ENCODE measurements around the gene BPIFB3. TPM values are rescaled to one million over a fixed set of nuclear protein-coding genes. Genes with fewer than 3 reads are reported as not detected.

The BPIFB3 gene
- total and polyA plus RNA-seq, 2 of the 4 experiments (the other 2 are of a cell fraction), result not detected

GRCh38 chr20:33009214-33010132 is 44.2 kb upstream of the BPIFB3 start:
- Histone ChIP-seq H3K36me3 (ENCODE audit: control insufficient read depth, insufficient read depth, low read length) (no peaks in the 10 kb centered on the region), H3K56ac (ENCODE audit: extremely low read depth, insufficient read depth, low read length) (no peak overlapping the region), H3K14ac (replicated peaks; ENCODE audit: low read depth, low read length) (no peak overlapping the region), H3K9ac (ENCODE audit: low read depth, low read length) (no peak overlapping the region), H3K23ac (ENCODE audit: low read depth, low read length) (no peak overlapping the region), H3K79me1 (ENCODE audit: low read depth in 1 of 2, low read length in 2 of 2) (no peaks in the 10 kb centered on the region), H4K5ac (ENCODE audit: low read depth, low read length) (no peak overlapping the region), H3K18ac (ENCODE audit: low read depth, low read length) (no peak overlapping the region), H3K9me1 (ENCODE audit: insufficient read depth, low read length) (no peaks in the 10 kb centered on the region), H3K27ac (ENCODE audit: insufficient read depth, low read length) (no peak overlapping the region), H3K4me1 (ENCODE audit: control insufficient read depth, insufficient read depth, low read length) (no peaks in the 10 kb centered on the region), H4K20me1 (ENCODE audit: insufficient read depth, low read length) (no peaks in the 10 kb centered on the region; the same call in 1 of the 2 replicates), H4K8ac (ENCODE audit: low read depth in 2 of 2, low read length in 2 of 2) (no peak overlapping the region), H3K27me3 (ENCODE audit: control insufficient read depth, insufficient read depth, low read length) (peaks cover 10% of the 10 kb centered on the region), H4K91ac (ENCODE audit: insufficient read depth, low read depth, low read length) (no peak overlapping the region), H2AK5ac (ENCODE audit: low read depth, low read length) (no peak overlapping the region), H2BK5ac (ENCODE audit: low read depth, low read length, poor library complexity, severe bottlenecking) (no peak overlapping the region), H2BK120ac (ENCODE audit: low read depth, low read length) (no peak overlapping the region), H3K4ac (ENCODE audit: low read depth, low read length) (no peak overlapping the region), H2BK20ac (ENCODE audit: low read depth, low read length) (no peak overlapping the region), H3K4me3 (ENCODE audit: insufficient read depth, low read depth, low read length) (no peak overlapping the region), H3K9me3 (ENCODE audit: control insufficient read depth, insufficient read depth, low read length) (no peaks in the 10 kb centered on the region), H2BK15ac (ENCODE audit: low read depth, low read length) (no peak overlapping the region), H2AK9ac (replicated peaks; ENCODE audit: low read depth, low read length, poor library complexity) (no peak overlapping the region), H3K4me2 (ENCODE audit: low read depth, low read length) (no peak overlapping the region), H2AFZ (replicated peaks; ENCODE audit: low read length, poor library complexity) (no peak overlapping the region)
- dilution Hi-C loops (cut with HindIII; ENCODE audit: low sequenced_read_pairs, unreplicated experiment) (no loop called here), in situ Hi-C loops (cut with MboI; ENCODE audit: low sequenced_read_pairs) (no loop called here), intact Hi-C loops (cut with micrococcal nuclease) (no loop called here)
- no TSS peak for BruUV-seq (replicated peaks)
- TF ChIP-seq BHLHE40 (IDR thresholded peaks at IDR 0.05; ENCODE audit: low read depth, low read length), result no peak
- POLR2A ChIA-PET (ENCODE audit: unreplicated experiment), result no interaction called here
- CTCF ChIA-PET, result no interaction called here
- ATAC-seq (ENCODE audit: low read depth) (no peak), DNase-seq (no peak)
- WGBS, 2 experiments (ENCODE audit: extremely low coverage in 2 of 2, insufficient read length in 1 of 2), result 41% methylated on average over 4 of the region's 19 CpGs; no CpG with 5 or more reads in 1 of the 2 experiments

Measured in IMR-90 (cell line).